Measurements from ENCODE around the gene S1PR5.
A peak's percentile ranks its signal among the peaks of the same experiment; 100 is the strongest.

Gene S1PR5

GRCh38 chr19:10502524-10503001, 14.7 kb downstream of the S1PR5 start:
- H3K79me1 ChIP-seq (ENCODE audit: low read depth, low read length) = peaks cover 14% of the 10 kb centered on the region
- peak overlapping the region; percentile 96 for H2BK120ac ChIP-seq (ENCODE audit: low read depth, low read length)
- H3K9me3 ChIP-seq (replicated peaks in 1 of 2; ENCODE audit: control insufficient read depth in 2 of 2, insufficient read depth in 1 of 2, low read depth in 1 of 2, low read length in 2 of 2) = no peaks in the 10 kb centered on the region
- H3K36me3 ChIP-seq (replicated peaks in 1 of 2; ENCODE audit: control insufficient read depth in 2 of 2, insufficient read depth in 2 of 2, low read length in 2 of 2) = peaks cover 10 to 25% of the 10 kb centered on the region in 2 donors
- peak overlapping the region; percentile 94 for H3K9ac ChIP-seq (ENCODE audit: low read depth, low read length, poor library complexity)
- peak overlapping the region; percentile 80 for H2BK12ac ChIP-seq (ENCODE audit: low read length)
- no peak overlapping the region for H4K91ac ChIP-seq (ENCODE audit: low read depth, low read length, poor library complexity)
- DNase-seq (ENCODE audit: low spot score) = peak; percentile 85
- peak overlapping the region; percentile 50 for H3K23ac ChIP-seq (ENCODE audit: low read depth, low read length, poor library complexity)
- H3K27me3 ChIP-seq (ENCODE audit: control insufficient read depth in 3 of 3, insufficient read depth in 3 of 3, low read depth in 1 of 3, low read length in 3 of 3) = no peaks in the 10 kb centered on the region
- H3K18ac ChIP-seq (ENCODE audit: low read length) = peak overlapping the region; percentile 99
- peak overlapping the region; percentile 88 for H3K4me2 ChIP-seq (ENCODE audit: insufficient read depth, low read length, poor library complexity, severe bottlenecking)
- H2AK5ac ChIP-seq (ENCODE audit: low read depth, low read length) = peak overlapping the region; percentile 99
- H2BK15ac ChIP-seq (ENCODE audit: low read length) = peak overlapping the region; percentile 97
- H3K4me1 ChIP-seq (ENCODE audit: control insufficient read depth in 2 of 2, insufficient read depth in 1 of 2, low read depth in 1 of 2, low read length in 2 of 2) = peaks cover 5% of the 10 kb centered on the region in 2 donors
- peak overlapping the region; percentile 72 to 90 for H3K4me3 ChIP-seq (ENCODE audit: low read length in 2 of 2)
- H3K4ac ChIP-seq (ENCODE audit: low read length) = peak overlapping the region; percentile 98
- peak overlapping the region; percentile 73 for H3K27ac ChIP-seq (replicated peaks; ENCODE audit: low read length)
- H4K8ac ChIP-seq (ENCODE audit: low read depth, low read length) = peak overlapping the region; percentile 82
- peak overlapping the region; percentile 98 for H2AFZ ChIP-seq (ENCODE audit: low read length)
- peak overlapping the region; percentile 91 for H3K14ac ChIP-seq (ENCODE audit: low read length)
- no CpG with 5 or more reads among the region's 65 CpGs for WGBS, 2 donors (ENCODE audit: extremely low coverage in 2 of 2, insufficient read length in 2 of 2, insufficient replicate concordance in 1 of 2)
- peak overlapping the region; percentile 97 for H2BK5ac ChIP-seq (ENCODE audit: low read length)

GRCh38 chr19:10501971-10502523, 15.2 kb downstream of the S1PR5 start:
- WGBS, 2 donors (ENCODE audit: extremely low coverage in 2 of 2, insufficient read length in 2 of 2, insufficient replicate concordance in 1 of 2) = no CpG with 5 or more reads among the region's 35 CpGs

GRCh38 chr19:10500247-10500592, 17.0 kb downstream of the S1PR5 start:
- Histone ChIP-seq H3K9ac (ENCODE audit: low read depth, low read length, poor library complexity) (no peak overlapping the region), H2BK12ac (ENCODE audit: low read length) (no peak overlapping the region), H3K27me3 (ENCODE audit: control insufficient read depth in 3 of 3, insufficient read depth in 3 of 3, low read depth in 1 of 3, low read length in 3 of 3) (no peaks in the 10 kb centered on the region), H3K27ac (replicated peaks; ENCODE audit: low read length) (no peak overlapping the region), H3K4ac (ENCODE audit: low read length) (no peak overlapping the region), H3K4me3 (ENCODE audit: low read length in 2 of 2) (no peak overlapping the region), H3K23ac (ENCODE audit: low read depth, low read length, poor library complexity) (no peak overlapping the region), H2BK15ac (ENCODE audit: low read length) (no peak overlapping the region), H2AK5ac (ENCODE audit: low read depth, low read length) (no peak overlapping the region), H3K4me1 (ENCODE audit: control insufficient read depth in 2 of 2, insufficient read depth in 1 of 2, low read depth in 1 of 2, low read length in 2 of 2) (peaks cover 5% of the 10 kb centered on the region in 2 donors), H3K14ac (ENCODE audit: low read length) (no peak overlapping the region), H3K79me1 (ENCODE audit: low read depth, low read length) (peaks cover 14% of the 10 kb centered on the region), H2BK120ac (ENCODE audit: low read depth, low read length) (no peak overlapping the region), H2BK5ac (ENCODE audit: low read length) (no peak overlapping the region), H3K9me3 (replicated peaks in 1 of 2; ENCODE audit: control insufficient read depth in 2 of 2, insufficient read depth in 1 of 2, low read depth in 1 of 2, low read length in 2 of 2) (no peaks in the 10 kb centered on the region), H3K18ac (ENCODE audit: low read length) (no peak overlapping the region), H2AFZ (ENCODE audit: low read length) (no peak overlapping the region), H4K8ac (ENCODE audit: low read depth, low read length) (no peak overlapping the region), H3K36me3 (replicated peaks in 1 of 2; ENCODE audit: control insufficient read depth in 2 of 2, insufficient read depth in 2 of 2, low read length in 2 of 2) (peaks cover 13 to 47% of the 10 kb centered on the region in 2 donors), H3K4me2 (ENCODE audit: insufficient read depth, low read length, poor library complexity, severe bottlenecking) (no peak overlapping the region), H4K91ac (ENCODE audit: low read depth, low read length, poor library complexity) (no peak overlapping the region)
- DNase-seq (ENCODE audit: low spot score) = no peak
- WGBS, 2 donors (ENCODE audit: extremely low coverage in 2 of 2, insufficient read length in 2 of 2, insufficient replicate concordance in 1 of 2) = no CpG with 5 or more reads among the region's 2 CpGs

More at GRCh38 chr19:10501971-10502523, 15.2 kb downstream of the S1PR5 start:
- Histone ChIP-seq H3K27me3 (ENCODE audit: control insufficient read depth in 3 of 3, insufficient read depth in 3 of 3, low read depth in 1 of 3, low read length in 3 of 3) (no peaks in the 10 kb centered on the region), H3K18ac (ENCODE audit: low read length) (peak overlapping the region; percentile 97), H2AK5ac (ENCODE audit: low read depth, low read length) (peak overlapping the region; percentile 99), H2BK15ac (ENCODE audit: low read length) (peak overlapping the region; percentile 97), H4K8ac (ENCODE audit: low read depth, low read length) (no peak overlapping the region), H3K14ac (ENCODE audit: low read length) (peak overlapping the region; percentile 91), H3K4me1 (ENCODE audit: control insufficient read depth in 2 of 2, insufficient read depth in 1 of 2, low read depth in 1 of 2, low read length in 2 of 2) (peaks cover 5% of the 10 kb centered on the region in 2 donors), H2AFZ (ENCODE audit: low read length) (peak overlapping the region; percentile 98), H3K4ac (ENCODE audit: low read length) (peak overlapping the region; percentile 98), H3K27ac (replicated peaks; ENCODE audit: low read length) (peak overlapping the region; percentile 73), H2BK120ac (ENCODE audit: low read depth, low read length) (peak overlapping the region; percentile 78), H3K36me3 (replicated peaks in 1 of 2; ENCODE audit: control insufficient read depth in 2 of 2, insufficient read depth in 2 of 2, low read length in 2 of 2) (peaks cover 13 to 30% of the 10 kb centered on the region in 2 donors), H2BK12ac (ENCODE audit: low read length) (peak overlapping the region; percentile 80), H3K4me3 (ENCODE audit: low read length in 2 of 2) (peak overlapping the region; percentile 72 to 90), H2BK5ac (ENCODE audit: low read length) (peak overlapping the region; percentile 97), H3K9ac (ENCODE audit: low read depth, low read length, poor library complexity) (peak overlapping the region; percentile 94), H3K23ac (ENCODE audit: low read depth, low read length, poor library complexity) (peak overlapping the region; percentile 50), H3K4me2 (ENCODE audit: insufficient read depth, low read length, poor library complexity, severe bottlenecking) (peak overlapping the region; percentile 88), H3K79me1 (ENCODE audit: low read depth, low read length) (peaks cover 14% of the 10 kb centered on the region), H3K9me3 (replicated peaks in 1 of 2; ENCODE audit: control insufficient read depth in 2 of 2, insufficient read depth in 1 of 2, low read depth in 1 of 2, low read length in 2 of 2) (no peaks in the 10 kb centered on the region), H4K91ac (ENCODE audit: low read depth, low read length, poor library complexity) (peak overlapping the region; percentile 53)
- no peak for DNase-seq (ENCODE audit: low spot score)

- Histone ChIP-seq H3K4ac (ENCODE audit: low read length) (no peak overlapping the region), H2BK15ac (ENCODE audit: low read length) (no peak overlapping the region), H3K4me2 (ENCODE audit: insufficient read depth, low read length, poor library complexity, severe bottlenecking) (no peak overlapping the region), H3K4me1 (ENCODE audit: control insufficient read depth in 2 of 2, insufficient read depth in 1 of 2, low read depth in 1 of 2, low read length in 2 of 2) (peaks cover 5% of the 10 kb centered on the region in 2 donors), H3K4me3 (ENCODE audit: low read length in 2 of 2) (peak overlapping the region in 1 of 2 donors; percentile 8), H4K91ac (ENCODE audit: low read depth, low read length, poor library complexity) (no peak overlapping the region), H4K8ac (ENCODE audit: low read depth, low read length) (no peak overlapping the region), H2BK12ac (ENCODE audit: low read length) (no peak overlapping the region), H3K27ac (replicated peaks; ENCODE audit: low read length) (no peak overlapping the region), H3K36me3 (replicated peaks in 1 of 2; ENCODE audit: control insufficient read depth in 2 of 2, insufficient read depth in 2 of 2, low read length in 2 of 2) (peaks cover 13 to 52% of the 10 kb centered on the region in 2 donors), H3K9ac (ENCODE audit: low read depth, low read length, poor library complexity) (peak overlapping the region; percentile 24), H3K14ac (ENCODE audit: low read length) (no peak overlapping the region), H2BK120ac (ENCODE audit: low read depth, low read length) (no peak overlapping the region), H3K27me3 (ENCODE audit: control insufficient read depth in 3 of 3, insufficient read depth in 3 of 3, low read depth in 1 of 3, low read length in 3 of 3) (no peaks in the 10 kb centered on the region), H3K18ac (ENCODE audit: low read length) (no peak overlapping the region), H3K9me3 (replicated peaks in 1 of 2; ENCODE audit: control insufficient read depth in 2 of 2, insufficient read depth in 1 of 2, low read depth in 1 of 2, low read length in 2 of 2) (no peaks in the 10 kb centered on the region), H2AK5ac (ENCODE audit: low read depth, low read length) (no peak overlapping the region), H2BK5ac (ENCODE audit: low read length) (peak overlapping the region; percentile 26), H2AFZ (ENCODE audit: low read length) (no peak overlapping the region), H3K23ac (ENCODE audit: low read depth, low read length, poor library complexity) (no peak overlapping the region), H3K79me1 (ENCODE audit: low read depth, low read length) (peaks cover 14% of the 10 kb centered on the region)
- no peak for DNase-seq (ENCODE audit: low spot score)
- WGBS, 2 donors (ENCODE audit: extremely low coverage in 2 of 2, insufficient read length in 2 of 2, insufficient replicate concordance in 1 of 2) = no CpG with 5 or more reads among the region's 24 CpGs
Observed at GRCh38 chr19:10499550-10500246, 17.5 kb downstream of the S1PR5 start.
